C1 segment of cervical spinal cord (tissue), 14 donors: Measurements from ENCODE around the gene GAK.
A peak's percentile ranks its signal among the peaks of the same experiment; 100 is the strongest.

ENCODE experiments used
- DNase-seq, 14 donors: peaks; one replicate each; lab custom pipeline; 2025; lab: John Stamatoyannopoulos, UW

The GAK gene

GRCh38 chr4:907691-908425 is 24.3 kb downstream of the GAK start:
- DNase-seq, result no peak

- no peak for DNase-seq
These were observed 25.1 kb downstream of the GAK start for GRCh38 chr4:907103-907400.

GRCh38 chr4:906339-907102 is 25.6 kb downstream of the GAK start:
- no peak for DNase-seq

- DNase-seq, result no peak
These were observed 26.4 kb downstream of the GAK start for GRCh38 chr4:905485-906338.

- DNase-seq, result no peak
These were observed 28.8 kb downstream of the GAK start for GRCh38 chr4:903066-904046.

GRCh38 chr4:901192-901910 is 30.8 kb downstream of the GAK start:
- DNase-seq, result no peak

- DNase-seq, result no peak
These were observed 31.4 kb downstream of the GAK start for GRCh38 chr4:900721-901120.

- DNase-seq, result peak in 1 of 14 donors; percentile 72
These were observed 32.0 kb downstream of the GAK start for GRCh38 chr4:900073-900472.

- peak in 1 of 14 donors; percentile 69 for DNase-seq
These were observed 32.6 kb downstream of the GAK start for GRCh38 chr4:899556-899906.

GRCh38 chr4:898869-899555 is 33.1 kb downstream of the GAK start:
- DNase-seq, result peak in 4 of 14 donors; percentile 6 to 89 (median 20)

GRCh38 chr4:898123-898522 is 34.0 kb downstream of the GAK start:
- no peak for DNase-seq

- DNase-seq, result no peak
These were observed 35.5 kb downstream of the GAK start for GRCh38 chr4:896630-897029.

- no peak for DNase-seq
These were observed 35.9 kb downstream of the GAK start for GRCh38 chr4:896216-896615.

GRCh38 chr4:895596-895995 is 36.5 kb downstream of the GAK start:
- DNase-seq, result no peak

- DNase-seq, result no peak
These were observed 38.0 kb downstream of the GAK start for GRCh38 chr4:893995-894705.

- no peak for DNase-seq
These were observed 38.7 kb downstream of the GAK start for GRCh38 chr4:893276-893994.

- DNase-seq, result no peak
These were observed 39.3 kb downstream of the GAK start for GRCh38 chr4:892780-893179.

GRCh38 chr4:891747-892146 is 40.4 kb downstream of the GAK start:
- DNase-seq, result no peak
